Type B pancreatic cell (in vitro differentiated cells): ENCODE measurements around the gene ANKS1A. TPM values are rescaled to one million over a fixed set of nuclear protein-coding genes. Genes with fewer than 3 reads are reported as not detected.

ENCODE experiments used
- DNase-seq: peaks from one replicate; pipeline ENCODE4 v3.0.0; 2021; ENCODE audit warnings: mixed read lengths; ENCODE audit not compliant: unreplicated experiment; ENCODE audit errors: extremely low spot score
- H3K27ac Mint-ChIP-seq: 2 replicates; pipeline ENCODE4 v1.8.0; 2021; ENCODE audit warnings: mild to moderate bottlenecking, mixed read lengths
- H3K27me3 Mint-ChIP-seq: 2 replicates; pipeline ENCODE4 v1.8.0; 2021; ENCODE audit warnings: mixed read lengths
- H3K36me3 Mint-ChIP-seq: 2 replicates; pipeline ENCODE4 v1.8.0; 2021; ENCODE audit warnings: mixed read lengths
- H3K4me1 Mint-ChIP-seq: one replicate; pipeline ENCODE4 v1.8.0; 2021; ENCODE audit warnings: mixed read lengths; ENCODE audit not compliant: unreplicated experiment
- H3K4me3 Mint-ChIP-seq: 2 replicates; pipeline ENCODE4 v1.8.0; 2021; ENCODE audit warnings: mild to moderate bottlenecking, mixed read lengths
- H3K9me3 Mint-ChIP-seq: 2 replicates; pipeline ENCODE4 v1.8.0; 2021; ENCODE audit warnings: mixed read lengths
- CTCF ChIP-seq: fragments of 200-600 bp; sonication (generic); conservative IDR thresholded peaks from 2 replicates; pipeline ENCODE4 v1.5.0; 2021; ENCODE audit warnings: antibody characterized with exemption, mild to moderate bottlenecking
- total RNA-seq: library from RNA; stranded (reverse); gene quantifications from 2 replicates; pipeline ENCODE4 v1.2.1, GENCODE V29; 2021; ENCODE audit warnings: low replicate concordance

Gene ANKS1A
- total RNA-seq, 1 donor from 2014 or later, result 28.0 TPM

- peaks cover 10% of the 10 kb centered on the region for H3K4me1 Mint-ChIP-seq
Observed at GRCh38 chr6:35054106-35054742, 165.2 kb downstream of the ANKS1A start.

GRCh38 chr6:35054743-35055130 lies 165.7 kb downstream of the ANKS1A start:
- H3K27ac Mint-ChIP-seq, result no peak overlapping the region
- no peak for DNase-seq
- H3K9me3 Mint-ChIP-seq, result no peaks in the 10 kb centered on the region
- H3K36me3 Mint-ChIP-seq, result no peaks in the 10 kb centered on the region
- no peak for TF ChIP-seq CTCF
- no peak overlapping the region for H3K4me3 Mint-ChIP-seq
- no peaks in the 10 kb centered on the region for H3K27me3 Mint-ChIP-seq
- H3K4me1 Mint-ChIP-seq, result peaks cover 10% of the 10 kb centered on the region

More at GRCh38 chr6:35054106-35054742, 165.2 kb downstream of the ANKS1A start:
- Mint-ChIP-seq H3K9me3 (no peaks in the 10 kb centered on the region), H3K36me3 (no peaks in the 10 kb centered on the region), H3K4me3 (no peak overlapping the region), H3K27ac (no peak overlapping the region), H3K27me3 (no peaks in the 10 kb centered on the region)
- no peak for DNase-seq
- no peak for TF ChIP-seq CTCF

- TF ChIP-seq CTCF, result no peak
- Mint-ChIP-seq H3K4me3 (no peak overlapping the region), H3K27me3 (no peaks in the 10 kb centered on the region), H3K4me1 (peaks cover 10% of the 10 kb centered on the region), H3K9me3 (no peaks in the 10 kb centered on the region), H3K36me3 (no peaks in the 10 kb centered on the region), H3K27ac (no peak overlapping the region)
- DNase-seq, result no peak
Observed at GRCh38 chr6:35055891-35056290, 166.8 kb downstream of the ANKS1A start.

GRCh38 chr6:35056952-35057351 lies 167.9 kb downstream of the ANKS1A start:
- DNase-seq, result no peak
- no peaks in the 10 kb centered on the region for H3K36me3 Mint-ChIP-seq
- no peak overlapping the region for H3K27ac Mint-ChIP-seq
- H3K4me3 Mint-ChIP-seq, result no peak overlapping the region
- no peaks in the 10 kb centered on the region for H3K9me3 Mint-ChIP-seq
- H3K4me1 Mint-ChIP-seq, result peaks cover 10% of the 10 kb centered on the region
- no peak for TF ChIP-seq CTCF
- no peaks in the 10 kb centered on the region for H3K27me3 Mint-ChIP-seq

- no peaks in the 10 kb centered on the region for H3K9me3 Mint-ChIP-seq
- no peak overlapping the region for H3K4me3 Mint-ChIP-seq
- no peaks in the 10 kb centered on the region for H3K36me3 Mint-ChIP-seq
- no peak for TF ChIP-seq CTCF
- peak overlapping the region; percentile 68 for H3K27ac Mint-ChIP-seq
- DNase-seq, result no peak
- no peaks in the 10 kb centered on the region for H3K27me3 Mint-ChIP-seq
- peaks cover 10% of the 10 kb centered on the region for H3K4me1 Mint-ChIP-seq
Observed at GRCh38 chr6:35057449-35058357, 168.6 kb downstream of the ANKS1A start.
